ENCODE measurements around the gene NFAT5.
"Not testable (repeated sequence)": the region's sequence is repeated elsewhere in the genome, so short reads cannot be mapped to it uniquely, and the experiment has no call there.

Gene NFAT5

DNA sequence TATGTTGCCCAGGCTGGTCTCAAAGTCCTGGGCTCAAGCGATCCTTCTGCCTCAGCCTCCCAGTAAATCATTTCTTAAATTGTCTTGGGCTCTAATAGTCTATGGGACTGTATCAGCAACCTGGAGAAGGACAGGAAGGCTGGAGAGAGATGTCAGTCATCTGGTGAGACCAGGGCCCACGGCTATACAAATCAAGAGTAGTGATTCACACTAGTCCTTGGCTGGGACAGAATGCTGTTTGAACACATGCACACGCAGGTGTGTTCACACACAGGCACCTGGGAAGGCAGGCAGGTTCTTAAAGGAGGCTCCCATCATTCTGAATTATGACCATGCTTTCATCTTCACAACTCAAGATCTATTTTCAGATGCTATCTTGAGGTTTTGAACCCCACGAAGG lies 146.5 kb downstream of the NFAT5 start:
- DNase-seq: no peak

DNA sequence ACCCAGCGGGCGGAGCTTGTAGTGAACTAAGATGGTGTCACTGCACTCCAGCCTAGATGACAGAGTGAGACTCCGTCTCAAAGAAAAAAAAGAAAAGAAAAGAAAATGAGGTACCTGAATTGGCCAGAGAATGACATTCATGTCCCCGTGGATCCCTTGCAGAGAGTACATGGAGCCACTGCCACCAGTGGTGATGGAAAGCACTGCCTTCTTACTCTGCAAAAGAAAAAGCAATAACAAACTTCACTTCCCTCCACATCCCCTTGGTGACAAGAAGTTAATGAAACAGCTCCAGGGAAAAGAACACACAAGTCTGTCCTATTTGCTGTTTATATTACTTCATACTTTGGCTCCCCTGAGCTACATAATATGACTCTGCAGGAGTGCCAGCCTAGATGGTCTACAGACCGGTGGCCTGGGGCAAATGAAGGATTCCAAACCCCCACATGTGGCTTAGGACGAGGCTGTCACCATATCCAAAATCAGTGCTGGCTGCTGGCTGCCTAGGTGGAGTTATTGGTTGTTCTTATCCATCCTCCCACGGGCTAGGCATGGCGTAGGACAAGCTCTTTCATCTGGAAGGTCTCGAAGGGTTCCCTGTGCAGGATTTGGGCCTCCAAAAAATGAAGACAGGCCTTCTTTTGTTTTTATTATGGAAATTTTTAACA lies 147.3 kb downstream of the NFAT5 start:
- no peak for DNase-seq

- DNase-seq: no peak
Observed at GRCh38 chr16:69717066-69717465, 151.3 kb downstream of the NFAT5 start.

DNA sequence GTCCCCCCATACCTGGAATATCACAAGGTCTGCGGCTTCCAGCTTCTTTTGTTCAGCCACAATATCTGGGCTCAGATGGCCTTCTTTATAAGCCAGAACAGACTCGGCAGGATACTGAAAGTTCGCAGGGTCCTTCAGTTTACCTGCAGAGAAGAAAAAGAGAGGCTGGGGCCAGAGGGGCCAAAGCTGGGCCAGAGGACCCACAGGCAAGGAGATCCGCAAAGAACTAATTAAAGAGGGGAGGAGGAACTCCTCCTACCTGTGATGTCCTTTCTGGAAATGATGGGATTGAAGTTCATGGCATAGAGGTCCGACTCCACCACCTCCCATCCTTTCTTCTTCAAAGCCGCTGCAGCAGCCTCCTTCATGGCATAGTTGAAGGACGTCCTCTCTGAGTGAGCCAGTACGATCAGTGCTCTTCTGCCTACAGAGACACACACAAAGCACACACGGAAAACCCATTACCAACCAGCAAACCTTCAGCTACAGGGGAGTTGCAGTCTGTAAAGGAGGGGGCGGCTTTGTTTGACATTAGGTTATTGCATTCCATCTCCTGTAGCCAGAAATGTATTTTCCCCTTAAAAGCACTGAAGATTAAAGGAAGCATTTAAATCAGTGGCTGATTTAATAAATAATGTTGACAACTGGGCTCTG lies 152.5 kb downstream of the NFAT5 start:
- no peak for DNase-seq

- no peak for DNase-seq
Observed at GRCh38 chr16:69720822-69721430, 155.2 kb downstream of the NFAT5 start.

GRCh38 chr16:69721441-69721957 lies 155.7 kb downstream of the NFAT5 start:
- DNase-seq: no peak

DNA sequence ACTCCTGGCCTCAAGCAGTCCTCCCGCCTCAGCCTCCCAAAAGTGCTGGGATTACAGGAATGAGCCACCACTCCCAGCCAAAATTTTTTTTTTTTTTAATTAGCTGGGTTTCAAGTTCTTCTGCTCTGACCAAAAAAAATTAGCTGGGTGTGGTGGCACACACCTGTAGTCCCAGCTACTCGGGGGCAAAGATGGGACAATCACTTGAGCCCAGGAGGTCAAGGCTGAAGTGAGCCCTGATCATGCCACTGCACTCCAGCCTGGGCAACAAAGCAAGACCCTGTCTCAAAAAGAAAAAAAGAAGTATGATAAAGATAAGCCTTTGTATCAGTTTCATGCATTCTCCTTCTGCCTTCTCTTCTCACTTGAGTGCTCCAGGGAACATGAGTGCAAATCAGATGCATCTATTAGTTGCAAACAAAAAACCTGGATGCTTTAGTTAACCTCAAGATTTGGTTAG lies 158.7 kb downstream of the NFAT5 start:
- no peak for DNase-seq

- DNase-seq: no peak
Observed at GRCh38 chr16:69724981-69725479, 159.3 kb downstream of the NFAT5 start.

GRCh38 chr16:69725480-69726312 lies 159.9 kb downstream of the NFAT5 start:
- DNase-seq: no peak

DNA sequence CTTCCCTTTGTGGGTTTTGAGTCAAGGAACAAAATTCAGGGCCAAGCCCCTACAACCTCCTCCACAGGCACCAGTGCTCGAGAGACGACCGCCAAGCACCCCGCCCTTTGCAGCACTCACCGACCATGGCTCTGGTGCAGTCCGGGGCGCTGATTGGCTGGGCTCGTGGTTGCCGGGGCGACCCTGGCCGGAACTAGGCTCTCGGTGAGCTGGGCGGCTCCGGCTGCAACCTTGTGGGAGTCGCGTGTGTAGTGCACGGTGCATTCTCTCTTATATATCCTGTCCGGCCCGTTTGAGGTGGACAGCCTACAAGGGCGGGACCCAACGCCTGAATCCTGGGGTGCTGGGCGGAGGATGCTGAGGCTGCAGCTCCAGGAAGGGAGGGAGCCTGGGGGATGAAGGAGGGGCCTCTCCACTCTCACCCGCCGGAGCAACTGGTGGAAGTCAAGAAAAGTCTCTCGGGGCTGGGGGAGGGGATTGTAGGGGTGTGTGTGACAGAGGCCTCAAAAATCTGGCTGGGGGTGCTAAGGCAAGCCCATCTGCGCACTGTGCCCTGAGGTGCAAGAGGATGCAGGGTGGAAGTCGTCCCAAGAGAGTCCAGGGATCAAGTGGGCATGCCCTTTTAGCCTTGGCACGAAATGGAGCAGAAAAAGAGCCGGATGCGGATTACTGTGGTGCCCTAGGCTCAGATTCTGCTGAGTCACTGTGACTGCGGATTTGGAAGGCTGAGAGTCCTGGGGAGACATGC lies 160.7 kb downstream of the NFAT5 start, which contains the start of gene NQO1:
Gene NQO1, minus strand, starts transcription at position 248 of the 748 bp plus-strand sequence. Its CDS starts 121 bp downstream, at position 127.
- DNase-seq: no peak

- no peak for DNase-seq
Observed at GRCh38 chr16:69727916-69728270, 162.1 kb downstream of the NFAT5 start.

- DNase-seq: not testable (repeated sequence)
Observed at GRCh38 chr16:69729030-69729429, 163.3 kb downstream of the NFAT5 start.

GRCh38 chr16:69731280-69731679 lies 165.5 kb downstream of the NFAT5 start:
- not testable (repeated sequence) for DNase-seq

- DNase-seq: no peak
Observed at GRCh38 chr16:69732101-69732500, 166.3 kb downstream of the NFAT5 start.

DNA sequence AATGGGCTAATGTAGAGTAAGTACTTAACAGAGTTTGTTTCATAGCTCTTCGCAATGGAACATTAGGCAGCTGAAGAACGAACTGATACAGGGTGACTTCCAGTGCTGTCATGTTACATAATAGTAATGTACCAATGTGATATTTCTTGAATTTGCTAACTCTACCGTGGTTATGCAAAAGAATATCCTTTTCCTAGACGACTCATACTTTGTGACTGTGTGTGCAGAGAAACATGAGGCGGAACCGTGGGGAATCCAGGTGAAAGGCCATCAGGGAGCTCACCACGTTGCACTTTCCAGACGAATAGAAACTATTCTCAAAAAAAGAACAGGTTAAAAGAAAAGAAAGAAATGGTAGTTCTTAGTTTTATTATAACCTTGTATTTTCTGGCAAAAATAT lies 175.8 kb downstream of the NFAT5 start:
- DNase-seq: no peak

DNA sequence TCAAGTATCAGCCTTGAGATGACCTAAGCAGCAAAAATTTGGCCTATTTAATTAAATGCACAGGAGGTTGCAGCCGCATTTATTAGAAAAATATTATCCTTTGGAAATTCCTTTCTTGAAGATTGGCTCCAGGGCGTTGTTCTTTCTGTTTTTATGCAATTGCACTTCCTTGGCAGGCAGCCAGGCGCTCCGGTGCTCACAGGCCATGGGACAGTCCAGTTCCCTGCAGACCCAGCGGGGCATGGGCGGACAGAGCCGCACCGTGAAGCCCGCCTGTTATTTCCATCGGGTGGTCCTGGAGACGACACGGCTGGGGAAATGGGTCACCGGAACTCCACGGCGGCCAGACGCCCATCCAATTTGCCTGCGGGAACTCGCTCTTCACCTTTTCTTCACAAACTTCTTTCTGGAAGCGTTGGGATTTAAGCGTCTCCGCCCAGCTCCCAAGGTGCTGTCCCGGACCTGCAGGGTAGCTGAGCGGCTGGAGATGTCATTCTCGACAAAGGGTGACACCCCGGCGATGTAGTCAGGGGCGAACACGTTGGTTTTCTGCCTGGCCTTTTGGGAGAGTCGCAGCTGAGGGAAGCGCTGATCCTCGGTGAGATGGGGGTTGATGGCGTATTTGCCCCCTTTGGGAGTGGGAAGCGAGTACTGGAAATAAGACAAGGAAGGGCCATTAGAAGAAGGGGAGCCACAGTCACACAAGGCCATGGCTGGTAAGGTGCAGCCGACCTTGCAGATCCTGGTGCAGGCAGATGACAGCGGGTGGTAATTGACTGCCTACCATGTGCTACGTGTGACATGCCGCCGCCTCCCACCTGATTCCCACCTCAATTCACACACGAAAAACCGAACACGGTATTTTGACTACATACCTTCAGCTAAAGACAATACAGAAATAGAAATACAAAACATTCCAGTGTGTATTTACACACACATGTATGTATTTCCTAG lies 176.5 kb downstream of the NFAT5 start:
- DNase-seq: no peak

DNA sequence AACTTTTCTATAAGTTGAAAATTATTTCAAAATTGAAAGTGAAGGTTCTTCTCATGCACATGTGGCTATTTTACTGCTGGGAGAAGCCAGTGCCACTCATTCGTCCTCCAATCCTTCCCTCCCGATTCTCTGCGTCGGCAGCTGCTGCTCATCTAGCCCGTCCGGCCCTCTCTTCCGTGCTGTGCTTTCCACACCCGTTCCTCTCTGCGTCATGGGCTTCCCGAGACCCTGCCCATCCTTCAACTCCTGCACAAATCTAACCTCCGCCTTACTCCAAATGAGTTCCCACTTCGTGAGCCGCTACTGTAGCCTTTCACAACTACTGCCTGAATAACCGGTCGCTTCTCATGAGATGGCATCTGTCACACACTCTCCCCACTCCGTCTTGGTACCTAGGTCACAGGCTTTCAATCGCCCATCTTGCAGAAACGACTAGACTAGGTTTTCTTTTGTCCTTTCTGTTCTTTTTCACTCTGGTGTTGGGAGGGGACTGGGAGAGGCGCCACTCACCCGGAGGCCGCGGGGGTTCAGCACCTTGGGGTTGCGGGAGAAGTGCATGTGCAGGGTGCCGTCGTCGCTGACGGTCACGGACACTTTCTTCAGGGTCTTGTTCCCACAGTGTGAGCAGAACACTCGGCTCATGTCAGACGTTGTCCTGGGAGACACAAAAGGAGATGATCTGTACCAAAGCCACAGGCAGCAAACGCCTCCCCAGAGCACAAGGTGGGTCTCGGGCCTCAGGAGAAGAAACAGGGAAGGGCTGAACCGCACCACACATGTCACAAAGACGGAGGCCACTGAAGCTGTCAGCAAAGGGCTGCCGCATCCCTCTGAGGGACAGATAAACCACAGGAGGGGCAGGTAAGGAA lies 178.8 kb downstream of the NFAT5 start:
- no peak for DNase-seq

DNA sequence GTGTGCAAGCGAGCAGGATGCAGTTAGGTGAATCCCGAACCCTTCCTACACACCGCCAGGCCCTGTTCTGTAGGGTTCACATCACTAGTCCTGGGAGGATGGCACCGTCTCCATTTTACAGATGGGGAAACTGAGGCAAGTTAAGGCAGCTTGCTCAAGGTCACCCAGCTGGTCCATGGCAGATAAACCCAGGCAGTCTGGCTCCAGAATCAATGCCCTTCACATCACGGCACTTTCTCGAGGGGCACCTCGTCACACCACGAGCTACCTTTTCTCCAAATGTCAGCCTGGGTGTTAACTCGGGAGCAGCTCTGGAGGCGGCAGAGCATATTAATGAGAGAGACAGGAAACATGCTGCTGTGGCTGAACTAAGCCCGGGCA lies 179.5 kb downstream of the NFAT5 start:
- no peak for DNase-seq

DNA sequence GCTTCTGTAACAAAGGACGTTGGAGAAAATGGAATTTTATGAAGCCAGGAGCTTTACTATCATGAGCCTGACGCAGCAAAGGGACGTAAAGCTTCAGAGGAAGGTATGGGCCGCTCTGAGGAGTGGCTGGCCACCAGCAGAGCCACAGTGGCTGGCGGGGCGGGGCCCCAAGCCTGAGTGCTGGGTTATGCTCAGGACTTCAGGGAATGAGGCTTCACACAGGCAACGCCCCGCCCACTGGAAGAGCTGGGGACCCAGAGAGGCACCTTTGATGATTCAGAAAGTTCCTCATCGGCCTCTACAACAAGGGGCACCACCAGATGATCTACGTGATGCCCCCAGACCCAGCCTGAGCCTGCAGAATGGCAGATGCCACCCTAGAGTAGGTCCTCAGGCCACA lies 180.2 kb downstream of the NFAT5 start:
- no peak for DNase-seq

GRCh38 chr16:69747115-69747514 lies 181.3 kb downstream of the NFAT5 start:
- DNase-seq: no peak
